Cardiac muscle cell (in vitro differentiated cells and primary cell): Measurements from ENCODE around the gene ECEL1. TPM values are rescaled to one million over a fixed set of nuclear protein-coding genes. Genes with fewer than 3 reads are reported as not detected.
"Not testable (repeated sequence)": the region's sequence is repeated elsewhere in the genome, so short reads cannot be mapped to it uniquely, and the experiment has no call there.

Source experiments
- DNase-seq, 2 donors: peaks; one replicate each; pipeline versions ENCODE4 v3.0.0 to v3.0.0-alpha.2; 2010 to 2017; ENCODE audit warnings: low read depth in 1 of 2, low spot score in 1 of 2
- H3K27ac ChIP-seq: fragments of 200-600 bp; sonication (generic); 2 replicates; pipeline ENCODE4 v1.5.1; 2016
- H3K27me3 ChIP-seq: fragments of 200-600 bp; sonication (generic); 2 replicates; pipeline ENCODE4 v1.6.0; 2016; ENCODE audit warnings: control low read depth
- H3K36me3 ChIP-seq: fragments of 200-600 bp; sonication (generic); 2 replicates; pipeline ENCODE4 v1.5.1; 2016; ENCODE audit warnings: control low read depth
- H3K4me1 ChIP-seq: fragments of 200-600 bp; sonication (generic); 2 replicates; pipeline ENCODE4 v1.8.1; 2017; ENCODE audit warnings: low read depth, mild to moderate bottlenecking, mixed run types
- H3K4me3 ChIP-seq: fragments of 200-600 bp; sonication (generic); 2 replicates; pipeline ENCODE4 v1.5.1; 2016; ENCODE audit warnings: mild to moderate bottlenecking
- H3K9me3 ChIP-seq: fragments of 200-600 bp; sonication (generic); 2 replicates; pipeline ENCODE4 v1.5.1; 2017; ENCODE audit warnings: low read depth, mild to moderate bottlenecking, control low read depth
- polyA plus RNA-seq: library from polyadenylated mRNA; unstranded; fragments of >200 nt; fragmentation: Nextera tagmentation; extraction: Ambion mirVana; gene quantifications from 2 replicates; pipeline ENCODE4 v1.2.1, GENCODE V29; 2016
- total RNA-seq: library from RNA; depleted of rRNA; stranded (reverse); fragments of >200 nt; gene quantifications from 2 replicates; pipeline ENCODE4 v1.2.3, GENCODE V29; 2016
- TF ChIP-seq, protein P1 (sequence below): IDR thresholded peaks from 2 replicates; pipeline ENCODE4 v1.5.1; 2012; ENCODE audit warnings: low read depth, mild to moderate bottlenecking, low read length

Gene ECEL1
- total and polyA plus RNA-seq, 2 experiments from 2014 or later, result 0.70 to 2.3 TPM

GRCh38 chr2:232456296-232457120 is 31.1 kb downstream of the ECEL1 start:
- H3K36me3 ChIP-seq, result no peaks in the 10 kb centered on the region
- TF ChIP-seq, protein P1, sequence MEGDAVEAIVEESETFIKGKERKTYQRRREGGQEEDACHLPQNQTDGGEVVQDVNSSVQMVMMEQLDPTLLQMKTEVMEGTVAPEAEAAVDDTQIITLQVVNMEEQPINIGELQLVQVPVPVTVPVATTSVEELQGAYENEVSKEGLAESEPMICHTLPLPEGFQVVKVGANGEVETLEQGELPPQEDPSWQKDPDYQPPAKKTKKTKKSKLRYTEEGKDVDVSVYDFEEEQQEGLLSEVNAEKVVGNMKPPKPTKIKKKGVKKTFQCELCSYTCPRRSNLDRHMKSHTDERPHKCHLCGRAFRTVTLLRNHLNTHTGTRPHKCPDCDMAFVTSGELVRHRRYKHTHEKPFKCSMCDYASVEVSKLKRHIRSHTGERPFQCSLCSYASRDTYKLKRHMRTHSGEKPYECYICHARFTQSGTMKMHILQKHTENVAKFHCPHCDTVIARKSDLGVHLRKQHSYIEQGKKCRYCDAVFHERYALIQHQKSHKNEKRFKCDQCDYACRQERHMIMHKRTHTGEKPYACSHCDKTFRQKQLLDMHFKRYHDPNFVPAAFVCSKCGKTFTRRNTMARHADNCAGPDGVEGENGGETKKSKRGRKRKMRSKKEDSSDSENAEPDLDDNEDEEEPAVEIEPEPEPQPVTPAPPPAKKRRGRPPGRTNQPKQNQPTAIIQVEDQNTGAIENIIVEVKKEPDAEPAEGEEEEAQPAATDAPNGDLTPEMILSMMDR, result no peak
- H3K27me3 ChIP-seq, result peaks cover 18% of the 10 kb centered on the region
- H3K27ac ChIP-seq, result no peak overlapping the region
- no peaks in the 10 kb centered on the region for H3K9me3 ChIP-seq
- no peak for DNase-seq
- no peaks in the 10 kb centered on the region for H3K4me1 ChIP-seq
- H3K4me3 ChIP-seq, result no peak overlapping the region

GRCh38 chr2:232455426-232456255 is 32.0 kb downstream of the ECEL1 start, which contains the start of gene ALPI:
ALPI (plus strand) TSS chr2:232456153; CDS start chr2:232456200, 47 bp downstream.
- Histone ChIP-seq H3K4me1 (no peaks in the 10 kb centered on the region), H3K36me3 (no peaks in the 10 kb centered on the region), H3K27ac (no peak within 1 kb of the TSS), H3K27me3 (peaks cover 12% of the 10 kb centered on the region), H3K4me3 (no peak within 1 kb of the TSS), H3K9me3 (no peaks in the 10 kb centered on the region)
- TF ChIP-seq, protein P1, result no peak
- peak in 1 of 2 donors; percentile 14 for DNase-seq

GRCh38 chr2:232454630-232455029 is 33.0 kb downstream of the ECEL1 start:
- TF ChIP-seq, protein P1, result no peak
- Histone ChIP-seq H3K27ac (no peak overlapping the region), H3K4me3 (no peak overlapping the region), H3K27me3 (peaks cover 9% of the 10 kb centered on the region), H3K4me1 (no peaks in the 10 kb centered on the region), H3K36me3 (no peaks in the 10 kb centered on the region), H3K9me3 (no peaks in the 10 kb centered on the region)
- DNase-seq, result no peak

DNA sequence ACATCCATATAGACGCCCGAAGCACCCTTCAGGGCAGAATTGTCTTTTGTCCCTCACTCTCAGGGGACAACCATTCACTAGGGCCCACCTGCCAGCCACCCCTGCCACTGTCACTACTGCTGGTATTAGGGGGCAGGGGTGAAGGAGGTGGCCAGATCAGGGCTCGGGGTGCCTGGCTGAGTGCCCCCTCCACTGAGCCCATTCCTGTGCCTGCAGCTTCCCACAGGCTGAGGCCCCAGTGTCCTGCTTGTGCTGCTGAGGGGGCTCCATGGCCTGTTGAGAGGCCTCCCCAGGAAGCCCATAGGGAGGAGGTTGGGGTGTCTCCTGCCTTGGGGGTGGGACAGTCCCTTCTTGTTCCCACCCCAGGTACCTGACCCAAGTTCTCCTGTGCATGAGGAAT is 36.0 kb downstream of the ECEL1 start:
- not testable (repeated sequence) for H3K4me3 ChIP-seq, H3K27me3 ChIP-seq, H3K4me1 ChIP-seq, H3K9me3 ChIP-seq, H3K27ac ChIP-seq, H3K36me3 ChIP-seq, DNase-seq

DNA sequence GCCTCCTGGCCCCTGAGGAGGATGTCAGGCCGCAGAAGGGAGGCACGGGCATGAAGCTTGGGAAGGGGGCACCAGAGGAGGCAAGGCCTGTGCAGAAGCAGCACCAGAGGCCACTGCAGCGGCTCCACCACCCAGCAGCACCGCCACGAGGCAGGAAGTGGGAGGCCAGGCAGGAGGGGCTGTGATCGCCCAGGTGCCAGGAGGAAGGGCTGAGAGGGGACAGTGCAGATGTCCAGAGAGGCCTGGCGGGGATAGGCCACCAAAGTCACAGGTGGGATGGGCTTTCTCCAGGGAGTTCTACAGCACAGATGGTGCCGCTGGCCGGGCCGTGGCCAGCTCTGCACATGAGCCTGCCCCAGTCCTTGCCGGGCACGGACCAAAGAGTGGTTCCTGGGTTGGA is 37.7 kb downstream of the ECEL1 start:
- Histone ChIP-seq H3K4me1 (no peaks in the 10 kb centered on the region), H3K27me3 (peaks cover 5% of the 10 kb centered on the region), H3K36me3 (no peaks in the 10 kb centered on the region), H3K27ac (no peak overlapping the region), H3K9me3 (no peaks in the 10 kb centered on the region), H3K4me3 (no peak overlapping the region)
- TF ChIP-seq, protein P1, result no peak
- no peak for DNase-seq

DNA sequence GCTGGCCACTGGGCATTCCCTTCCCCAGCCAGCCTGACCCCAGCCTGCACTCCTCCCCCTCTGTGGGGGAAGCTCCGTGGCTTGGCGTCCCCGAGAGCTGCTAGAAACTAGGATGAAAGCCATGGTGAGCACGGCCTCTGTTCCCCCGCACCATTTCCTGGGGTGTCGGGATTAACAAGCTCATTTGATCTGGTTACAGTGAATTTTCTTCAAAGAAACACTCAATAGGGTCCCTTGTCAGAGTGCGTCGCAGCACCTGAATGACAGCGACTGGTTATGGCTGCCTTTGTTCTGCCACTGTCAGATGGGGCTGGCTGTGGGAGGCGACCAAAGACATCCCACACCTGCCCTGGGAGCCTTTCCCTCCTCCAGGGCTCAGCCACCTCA is 39.3 kb downstream of the ECEL1 start:
- H3K27me3 ChIP-seq, result peaks cover 3% of the 10 kb centered on the region
- TF ChIP-seq, protein P1, result no peak
- H3K27ac ChIP-seq, result no peak overlapping the region
- H3K36me3 ChIP-seq, result no peaks in the 10 kb centered on the region
- H3K4me3 ChIP-seq, result no peak overlapping the region
- H3K4me1 ChIP-seq, result no peaks in the 10 kb centered on the region
- DNase-seq, result no peak
- no peaks in the 10 kb centered on the region for H3K9me3 ChIP-seq
